Activated CD4-positive, alpha-beta T cell treated with anti-CD3 and anti-CD28 coated beads, Interleukin-2, amount 50 U/mL, for 4 hours (primary cell): Measurements from ENCODE around the gene DNAJB4.
"Not testable (repeated sequence)": the region's sequence is repeated elsewhere in the genome, so short reads cannot be mapped to it uniquely, and the experiment has no call there.

ENCODE experiments used
- DNase-seq, 2 experiments: peaks; one replicate each; pipeline ENCODE4 v3.0.0-alpha.2; 2020

Gene DNAJB4

GRCh38 chr1:77991638-77992037 lies 13.1 kb upstream of the DNAJB4 start:
- DNase-seq: no peak

- no peak for DNase-seq
These were observed 10.5 kb upstream of the DNAJB4 start for GRCh38 chr1:77994117-77994705.

- DNase-seq: no peak
These were observed 8.0 kb upstream of the DNAJB4 start for GRCh38 chr1:77996734-77997133.

- DNase-seq: not testable (repeated sequence)
These were observed 4.2 kb upstream of the DNAJB4 start for GRCh38 chr1:78000536-78000935.

GRCh38 chr1:78003070-78003746 lies 1.5 kb upstream of the DNAJB4 start:
- DNase-seq: no peak

- DNase-seq: peak; percentile 6 to 8
These were observed 639 bp upstream of the DNAJB4 start for GRCh38 chr1:78003882-78004718.

GRCh38 chr1:78005448-78005722 lies 646 bp downstream of the DNAJB4 start:
- no peak for DNase-seq

- no peak for DNase-seq
These were observed 1.0 kb downstream of the DNAJB4 start for GRCh38 chr1:78005755-78006154.

- no peak for DNase-seq
These were observed 1.8 kb downstream of the DNAJB4 start for GRCh38 chr1:78006521-78006920.

- DNase-seq: no peak
These were observed 3.1 kb downstream of the DNAJB4 start for GRCh38 chr1:78007677-78008341.

- no peak for DNase-seq
These were observed 4.5 kb downstream of the DNAJB4 start for GRCh38 chr1:78009276-78009675.

GRCh38 chr1:78009836-78010235 lies 5.1 kb downstream of the DNAJB4 start:
- DNase-seq: no peak

GRCh38 chr1:78011050-78011449 lies 6.3 kb downstream of the DNAJB4 start:
- DNase-seq: no peak

- DNase-seq: no peak
These were observed 10.4 kb downstream of the DNAJB4 start for GRCh38 chr1:78015148-78015547.

GRCh38 chr1:78019024-78019423 lies 14.3 kb downstream of the DNAJB4 start:
- DNase-seq: no peak

GRCh38 chr1:78021134-78021533 lies 16.4 kb downstream of the DNAJB4 start:
- DNase-seq: not testable (repeated sequence)

GRCh38 chr1:78029793-78030192 lies 25.1 kb downstream of the DNAJB4 start:
- no peak for DNase-seq

GRCh38 chr1:78032996-78033796 lies 28.5 kb downstream of the DNAJB4 start:
- DNase-seq: no peak

- no peak for DNase-seq
These were observed 29.0 kb downstream of the DNAJB4 start for GRCh38 chr1:78033797-78034172.

GRCh38 chr1:78035121-78035520 lies 30.4 kb downstream of the DNAJB4 start:
- no peak for DNase-seq

GRCh38 chr1:78036450-78036849 lies 31.7 kb downstream of the DNAJB4 start:
- DNase-seq: no peak

GRCh38 chr1:78038071-78038470 lies 33.3 kb downstream of the DNAJB4 start:
- DNase-seq: no peak

GRCh38 chr1:78038491-78038939 lies 33.8 kb downstream of the DNAJB4 start:
- DNase-seq: no peak
